HepG2 (cell line): ENCODE data around the gene VTN. TPM values are rescaled to one million over a fixed set of nuclear protein-coding genes. Genes with fewer than 3 reads are reported as not detected.

ENCODE experiments used
- AGO1 ChIP-seq: fragments of 200-400 bp; formaldehyde crosslinking; IDR thresholded peaks from 2 replicates; pipeline ENCODE4 v1.6.1; 2017; ENCODE audit warnings: mild to moderate bottlenecking, low read depth, low read length, moderate library complexity; ENCODE audit not compliant: poor library complexity, severe bottlenecking
- ESRRA ChIP-seq: sonication (generic); formaldehyde crosslinking; IDR thresholded peaks from 2 replicates; pipeline ENCODE4 v1.5.1; 2020; ENCODE audit warnings: mild to moderate bottlenecking, low read depth, missing genetic modification reagents
- FOSL1 ChIP-seq: sonication (generic); formaldehyde crosslinking; IDR thresholded peaks from 2 replicates; pipeline ENCODE4 v1.9.0; 2021; ENCODE audit warnings: missing genetic modification reagents, borderline replicate concordance
- FOXJ3 ChIP-seq: sonication (generic); formaldehyde crosslinking; IDR thresholded peaks from 2 replicates; pipeline ENCODE4 v1.4.0; 2020; ENCODE audit warnings: missing genetic modification reagents, mild to moderate bottlenecking, borderline replicate concordance
- GPN1 ChIP-seq: sonication (generic); formaldehyde crosslinking; IDR thresholded peaks from 2 replicates; pipeline ENCODE4 v1.5.1; 2020; ENCODE audit warnings: missing genetic modification reagents, borderline replicate concordance
- NCOA1 ChIP-seq: sonication (generic); formaldehyde crosslinking; IDR thresholded peaks from 2 replicates; pipeline ENCODE4 v1.9.0; 2021; ENCODE audit warnings: missing genetic modification reagents
- RFXAP ChIP-seq: sonication (generic); formaldehyde crosslinking; IDR thresholded peaks from 2 replicates; pipeline ENCODE4 v1.4.0; 2020; ENCODE audit warnings: missing genetic modification reagents, borderline replicate concordance
- RORA ChIP-seq: sonication (generic); formaldehyde crosslinking; IDR thresholded peaks from 2 replicates; pipeline ENCODE4 v1.5.0; 2020; ENCODE audit warnings: mild to moderate bottlenecking, missing genetic modification reagents, moderate library complexity
- RXRA ChIP-seq: sonication (generic); formaldehyde crosslinking; IDR thresholded peaks from 2 replicates; pipeline ENCODE4 v1.5.1; 2020; ENCODE audit warnings: missing genetic modification reagents
- SOX5 ChIP-seq: IDR thresholded peaks from 2 replicates; pipeline ENCODE4 v1.6.1; 2016; ENCODE audit warnings: borderline replicate concordance
- SRF ChIP-seq: IDR thresholded peaks from 2 replicates; pipeline ENCODE4 v1.6.1; 2011; ENCODE audit warnings: mild to moderate bottlenecking, low read depth, low read length, moderate library complexity
- YY1 ChIP-seq: IDR thresholded peaks from 2 replicates; pipeline ENCODE4 v1.6.1; 2011; ENCODE audit warnings: low read length, low read depth, moderate library complexity, mild to moderate bottlenecking; ENCODE audit not compliant: insufficient read depth, insufficient replicate concordance
- ZFP36L2 ChIP-seq: sonication (generic); formaldehyde crosslinking; IDR thresholded peaks from 2 replicates; pipeline ENCODE4 v1.4.0; 2020; ENCODE audit warnings: missing genetic modification reagents
- ZNF335 ChIP-seq: sonication (generic); formaldehyde crosslinking; IDR thresholded peaks from 2 replicates; pipeline ENCODE4 v1.4.0; 2020; ENCODE audit warnings: missing genetic modification reagents
- ZNF564 ChIP-seq: sonication (generic); formaldehyde crosslinking; IDR thresholded peaks from 2 replicates; pipeline ENCODE4 v1.8.1; 2023; ENCODE audit warnings: mild to moderate bottlenecking, missing genetic modification reagents
- ZNF629 ChIP-seq: sonication (generic); formaldehyde crosslinking; conservative IDR thresholded peaks from 2 replicates; pipeline ENCODE4 v1.5.0; 2020; ENCODE audit warnings: missing genetic modification reagents
- ZNF772 ChIP-seq: sonication (generic); formaldehyde crosslinking; IDR thresholded peaks from 2 replicates; pipeline ENCODE4 v1.5.0; 2020; ENCODE audit warnings: mild to moderate bottlenecking, missing genetic modification reagents
- polyA plus RNA-seq, 8 experiments: library from polyadenylated mRNA; depleted of rRNA in 3 of 8; stranded (reverse) in 7 of 8; unstranded in 1 of 8; fragments of >200 nt; fragmentation: Illumina TruSeq in 4 of 8; extraction: Trizol in 4 of 8; gene quantifications; 2 replicates each; pipeline versions ENCODE4 v1.2.1 to v1.2.3, GENCODE V29; 2011 to 2016; ENCODE audit warnings: low read depth in 4 of 8, missing spikeins in 1 of 8, mixed read lengths in 1 of 8; ENCODE audit not compliant: insufficient read depth in 1 of 8
- total RNA-seq, 5 experiments: library from RNA; depleted of rRNA; stranded (reverse); fragments of >200 nt; fragmentation: Illumina TruSeq; extraction: Trizol; gene quantifications; 2 replicates each; pipeline ENCODE4 v1.2.3, GENCODE V29; 2016; ENCODE audit warnings: low read depth in 1 of 5
- TF ChIP-seq, protein P1 (sequence below): IDR thresholded peaks from 2 replicates; pipeline ENCODE4 v1.6.1; 2016; ENCODE audit warnings: low read depth, missing genetic modification reagents, missing compliant biosample characterization
- TF ChIP-seq, protein P2 (sequence below): sonication (generic); formaldehyde crosslinking; IDR thresholded peaks from 2 replicates; pipeline ENCODE4 v1.8.0; 2022; ENCODE audit warnings: mild to moderate bottlenecking, missing genetic modification reagents, moderate library complexity
- TF ChIP-seq, protein P3 (sequence below): sonication (generic); formaldehyde crosslinking; IDR thresholded peaks from 2 replicates; pipeline ENCODE4 v1.5.0; 2020; ENCODE audit warnings: missing genetic modification reagents, mild to moderate bottlenecking, borderline replicate concordance
- TF ChIP-seq, protein P4 (sequence below): sonication (generic); formaldehyde crosslinking; IDR thresholded peaks from 2 replicates; pipeline ENCODE4 v1.4.0; 2020; ENCODE audit warnings: missing genetic modification reagents
- TF ChIP-seq, protein P5 (sequence below): sonication (generic); formaldehyde crosslinking; IDR thresholded peaks from 2 replicates; pipeline ENCODE4 v1.4.0; 2020; ENCODE audit warnings: missing genetic modification reagents

VTN gene
- total and polyA plus RNA-seq, 2 of the 13 experiments (the other 11 are each of a cell fraction or from before 2014, with no cell fraction given) = 108 to 131 TPM

DNA sequence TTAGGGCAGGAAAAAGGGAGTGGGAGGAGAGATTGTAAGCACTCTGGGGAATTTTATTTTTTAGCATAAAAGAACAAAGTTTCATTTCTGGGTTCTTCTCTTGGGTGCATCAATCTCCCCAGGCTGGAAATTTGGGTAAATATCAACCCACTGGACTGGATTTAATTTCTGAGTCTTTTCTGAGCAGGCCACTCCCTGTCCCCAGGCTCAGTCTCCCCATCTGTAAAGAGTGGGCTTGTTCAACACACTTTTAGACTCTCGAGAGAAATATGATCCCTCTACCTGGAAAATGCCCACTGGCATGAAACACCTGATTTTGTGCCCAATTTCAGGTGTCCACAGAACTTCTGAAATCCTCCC, 617 bp upstream of the VTN start (continued):
- TF ChIP-seq, protein P1, sequence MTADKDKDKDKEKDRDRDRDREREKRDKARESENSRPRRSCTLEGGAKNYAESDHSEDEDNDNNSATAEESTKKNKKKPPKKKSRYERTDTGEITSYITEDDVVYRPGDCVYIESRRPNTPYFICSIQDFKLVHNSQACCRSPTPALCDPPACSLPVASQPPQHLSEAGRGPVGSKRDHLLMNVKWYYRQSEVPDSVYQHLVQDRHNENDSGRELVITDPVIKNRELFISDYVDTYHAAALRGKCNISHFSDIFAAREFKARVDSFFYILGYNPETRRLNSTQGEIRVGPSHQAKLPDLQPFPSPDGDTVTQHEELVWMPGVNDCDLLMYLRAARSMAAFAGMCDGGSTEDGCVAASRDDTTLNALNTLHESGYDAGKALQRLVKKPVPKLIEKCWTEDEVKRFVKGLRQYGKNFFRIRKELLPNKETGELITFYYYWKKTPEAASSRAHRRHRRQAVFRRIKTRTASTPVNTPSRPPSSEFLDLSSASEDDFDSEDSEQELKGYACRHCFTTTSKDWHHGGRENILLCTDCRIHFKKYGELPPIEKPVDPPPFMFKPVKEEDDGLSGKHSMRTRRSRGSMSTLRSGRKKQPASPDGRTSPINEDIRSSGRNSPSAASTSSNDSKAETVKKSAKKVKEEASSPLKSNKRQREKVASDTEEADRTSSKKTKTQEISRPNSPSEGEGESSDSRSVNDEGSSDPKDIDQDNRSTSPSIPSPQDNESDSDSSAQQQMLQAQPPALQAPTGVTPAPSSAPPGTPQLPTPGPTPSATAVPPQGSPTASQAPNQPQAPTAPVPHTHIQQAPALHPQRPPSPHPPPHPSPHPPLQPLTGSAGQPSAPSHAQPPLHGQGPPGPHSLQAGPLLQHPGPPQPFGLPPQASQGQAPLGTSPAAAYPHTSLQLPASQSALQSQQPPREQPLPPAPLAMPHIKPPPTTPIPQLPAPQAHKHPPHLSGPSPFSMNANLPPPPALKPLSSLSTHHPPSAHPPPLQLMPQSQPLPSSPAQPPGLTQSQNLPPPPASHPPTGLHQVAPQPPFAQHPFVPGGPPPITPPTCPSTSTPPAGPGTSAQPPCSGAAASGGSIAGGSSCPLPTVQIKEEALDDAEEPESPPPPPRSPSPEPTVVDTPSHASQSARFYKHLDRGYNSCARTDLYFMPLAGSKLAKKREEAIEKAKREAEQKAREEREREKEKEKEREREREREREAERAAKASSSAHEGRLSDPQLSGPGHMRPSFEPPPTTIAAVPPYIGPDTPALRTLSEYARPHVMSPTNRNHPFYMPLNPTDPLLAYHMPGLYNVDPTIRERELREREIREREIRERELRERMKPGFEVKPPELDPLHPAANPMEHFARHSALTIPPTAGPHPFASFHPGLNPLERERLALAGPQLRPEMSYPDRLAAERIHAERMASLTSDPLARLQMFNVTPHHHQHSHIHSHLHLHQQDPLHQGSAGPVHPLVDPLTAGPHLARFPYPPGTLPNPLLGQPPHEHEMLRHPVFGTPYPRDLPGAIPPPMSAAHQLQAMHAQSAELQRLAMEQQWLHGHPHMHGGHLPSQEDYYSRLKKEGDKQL (CRISPR knock-in tag) = no peak
- TF ChIP-seq NCOA1 (no peak), RXRA (CRISPR knock-in tag) (no peak), RORA (CRISPR knock-in tag) (no peak), ZNF772 (no peak), ZNF564 (no peak), SRF (no peak), SOX5 (CRISPR knock-in tag) (no peak), YY1 (no peak), FOXJ3 (no peak), ZNF335 (CRISPR knock-in tag) (peak; percentile 19; the same call in 1 of the 2 replicates), GPN1 (CRISPR knock-in tag) (no peak), ZNF629 (CRISPR knock-in tag) (peak; percentile 88), ESRRA (CRISPR knock-in tag) (no peak), FOSL1 (CRISPR knock-in tag) (no peak), RFXAP (no peak), AGO1 (no peak), ZFP36L2 (CRISPR knock-in tag) (no peak)
- TF ChIP-seq, protein P2, sequence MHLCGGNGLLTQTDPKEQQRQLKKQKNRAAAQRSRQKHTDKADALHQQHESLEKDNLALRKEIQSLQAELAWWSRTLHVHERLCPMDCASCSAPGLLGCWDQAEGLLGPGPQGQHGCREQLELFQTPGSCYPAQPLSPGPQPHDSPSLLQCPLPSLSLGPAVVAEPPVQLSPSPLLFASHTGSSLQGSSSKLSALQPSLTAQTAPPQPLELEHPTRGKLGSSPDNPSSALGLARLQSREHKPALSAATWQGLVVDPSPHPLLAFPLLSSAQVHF (CRISPR knock-in tag) = no peak
- TF ChIP-seq, protein P3, sequence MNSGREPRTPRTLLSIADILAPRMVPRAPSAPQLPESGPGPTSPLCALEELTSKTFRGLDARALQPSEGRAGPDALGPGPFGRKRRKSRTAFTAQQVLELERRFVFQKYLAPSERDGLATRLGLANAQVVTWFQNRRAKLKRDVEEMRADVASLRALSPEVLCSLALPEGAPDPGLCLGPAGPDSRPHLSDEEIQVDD (CRISPR knock-in tag) = no peak
- TF ChIP-seq, protein P4, sequence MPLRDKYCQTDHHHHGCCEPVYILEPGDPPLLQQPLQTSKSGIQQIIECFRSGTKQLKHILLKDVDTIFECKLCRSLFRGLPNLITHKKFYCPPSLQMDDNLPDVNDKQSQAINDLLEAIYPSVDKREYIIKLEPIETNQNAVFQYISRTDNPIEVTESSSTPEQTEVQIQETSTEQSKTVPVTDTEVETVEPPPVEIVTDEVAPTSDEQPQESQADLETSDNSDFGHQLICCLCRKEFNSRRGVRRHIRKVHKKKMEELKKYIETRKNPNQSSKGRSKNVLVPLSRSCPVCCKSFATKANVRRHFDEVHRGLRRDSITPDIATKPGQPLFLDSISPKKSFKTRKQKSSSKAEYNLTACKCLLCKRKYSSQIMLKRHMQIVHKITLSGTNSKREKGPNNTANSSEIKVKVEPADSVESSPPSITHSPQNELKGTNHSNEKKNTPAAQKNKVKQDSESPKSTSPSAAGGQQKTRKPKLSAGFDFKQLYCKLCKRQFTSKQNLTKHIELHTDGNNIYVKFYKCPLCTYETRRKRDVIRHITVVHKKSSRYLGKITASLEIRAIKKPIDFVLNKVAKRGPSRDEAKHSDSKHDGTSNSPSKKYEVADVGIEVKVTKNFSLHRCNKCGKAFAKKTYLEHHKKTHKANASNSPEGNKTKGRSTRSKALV = no peak
- TF ChIP-seq, protein P5, sequence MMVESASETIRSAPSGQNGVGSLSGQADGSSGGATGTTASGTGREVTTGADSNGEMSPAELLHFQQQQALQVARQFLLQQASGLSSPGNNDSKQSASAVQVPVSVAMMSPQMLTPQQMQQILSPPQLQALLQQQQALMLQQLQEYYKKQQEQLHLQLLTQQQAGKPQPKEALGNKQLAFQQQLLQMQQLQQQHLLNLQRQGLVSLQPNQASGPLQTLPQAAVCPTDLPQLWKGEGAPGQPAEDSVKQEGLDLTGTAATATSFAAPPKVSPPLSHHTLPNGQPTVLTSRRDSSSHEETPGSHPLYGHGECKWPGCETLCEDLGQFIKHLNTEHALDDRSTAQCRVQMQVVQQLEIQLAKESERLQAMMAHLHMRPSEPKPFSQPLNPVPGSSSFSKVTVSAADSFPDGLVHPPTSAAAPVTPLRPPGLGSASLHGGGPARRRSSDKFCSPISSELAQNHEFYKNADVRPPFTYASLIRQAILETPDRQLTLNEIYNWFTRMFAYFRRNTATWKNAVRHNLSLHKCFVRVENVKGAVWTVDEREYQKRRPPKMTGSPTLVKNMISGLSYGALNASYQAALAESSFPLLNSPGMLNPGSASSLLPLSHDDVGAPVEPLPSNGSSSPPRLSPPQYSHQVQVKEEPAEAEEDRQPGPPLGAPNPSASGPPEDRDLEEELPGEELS (CRISPR knock-in tag) = no peak
